Measurements from ENCODE around the gene VEGFA.

Gene VEGFA

GRCh38 chr6:43738877-43739641, 31.0 kb upstream of the VEGFA start:
- DNase-seq (ENCODE audit: low read depth in 3 of 3, low spot score in 1 of 3) = no peak

DNA sequence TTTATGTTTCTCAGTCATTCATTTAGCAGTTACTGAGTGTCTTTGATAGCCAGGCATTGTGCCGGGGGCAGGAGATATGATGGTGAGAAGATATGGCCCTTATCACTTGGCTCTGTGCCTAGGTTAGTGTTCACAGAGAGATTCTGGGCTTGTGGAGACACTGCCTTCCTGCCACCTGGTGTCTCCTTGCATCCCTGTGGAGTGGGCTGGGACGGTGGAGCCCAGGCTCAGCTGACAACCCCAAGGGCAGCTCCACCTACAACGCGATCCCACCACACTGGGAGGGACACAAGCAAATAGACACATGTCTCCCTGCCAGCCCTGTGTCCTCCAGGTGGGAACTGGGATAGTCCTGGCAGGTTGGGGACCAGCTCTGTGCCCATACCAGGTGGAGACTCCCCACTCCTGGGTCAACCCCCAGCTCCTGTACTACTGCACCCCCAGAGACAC, 30.3 kb upstream of the VEGFA start:
- no peak for DNase-seq (ENCODE audit: low read depth in 3 of 3, low spot score in 1 of 3)

- no peak for DNase-seq (ENCODE audit: low read depth in 3 of 3, low spot score in 1 of 3)
Measured at GRCh38 chr6:43740321-43740960, 29.6 kb upstream of the VEGFA start.

- no peak for DNase-seq (ENCODE audit: low read depth in 3 of 3, low spot score in 1 of 3)
Measured at GRCh38 chr6:43740961-43741764, 28.8 kb upstream of the VEGFA start.

DNA sequence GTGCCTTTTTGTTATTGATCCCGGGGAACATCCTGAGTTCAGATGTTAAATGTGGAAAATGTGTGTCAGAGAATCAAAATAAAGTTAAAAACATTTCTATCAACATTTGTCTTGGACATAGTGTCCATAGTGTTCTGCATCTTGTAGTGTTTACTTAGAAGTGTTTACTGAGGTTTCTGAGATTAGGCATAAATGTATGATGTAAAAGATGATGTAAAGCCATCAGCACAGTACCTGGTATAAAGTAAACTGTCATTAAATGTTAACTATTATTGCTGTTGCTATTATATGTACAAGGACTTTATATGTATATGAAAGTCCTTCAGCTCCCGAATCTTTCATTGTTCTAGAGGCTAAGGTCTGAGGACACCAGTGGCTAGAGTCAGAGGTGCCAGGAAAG, 28.2 kb upstream of the VEGFA start:
- DNase-seq (ENCODE audit: low read depth in 3 of 3, low spot score in 1 of 3) = no peak

DNA sequence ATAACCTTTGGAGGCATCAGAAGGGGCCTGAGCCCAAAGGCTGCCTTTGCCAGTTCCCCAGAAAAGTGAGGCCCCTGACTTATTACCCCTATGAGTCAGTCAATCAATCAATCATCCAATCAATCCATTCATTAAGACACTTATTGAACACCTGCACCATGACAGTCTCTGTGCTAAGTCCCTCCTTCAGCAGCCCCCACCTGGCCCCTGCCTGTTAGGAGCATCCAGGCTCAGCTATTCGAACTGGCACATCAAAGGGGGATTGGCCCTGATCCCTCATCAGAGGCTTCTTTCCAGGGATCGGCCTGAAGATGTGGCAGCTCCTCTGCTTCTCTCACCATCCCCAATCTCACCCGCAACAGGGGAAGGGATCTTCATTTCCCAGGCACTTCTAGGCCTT, 27.7 kb upstream of the VEGFA start:
- DNase-seq (ENCODE audit: low read depth in 3 of 3, low spot score in 1 of 3) = no peak

GRCh38 chr6:43742931-43743632, 26.9 kb upstream of the VEGFA start:
- DNase-seq (ENCODE audit: low read depth in 3 of 3, low spot score in 1 of 3) = no peak

DNA sequence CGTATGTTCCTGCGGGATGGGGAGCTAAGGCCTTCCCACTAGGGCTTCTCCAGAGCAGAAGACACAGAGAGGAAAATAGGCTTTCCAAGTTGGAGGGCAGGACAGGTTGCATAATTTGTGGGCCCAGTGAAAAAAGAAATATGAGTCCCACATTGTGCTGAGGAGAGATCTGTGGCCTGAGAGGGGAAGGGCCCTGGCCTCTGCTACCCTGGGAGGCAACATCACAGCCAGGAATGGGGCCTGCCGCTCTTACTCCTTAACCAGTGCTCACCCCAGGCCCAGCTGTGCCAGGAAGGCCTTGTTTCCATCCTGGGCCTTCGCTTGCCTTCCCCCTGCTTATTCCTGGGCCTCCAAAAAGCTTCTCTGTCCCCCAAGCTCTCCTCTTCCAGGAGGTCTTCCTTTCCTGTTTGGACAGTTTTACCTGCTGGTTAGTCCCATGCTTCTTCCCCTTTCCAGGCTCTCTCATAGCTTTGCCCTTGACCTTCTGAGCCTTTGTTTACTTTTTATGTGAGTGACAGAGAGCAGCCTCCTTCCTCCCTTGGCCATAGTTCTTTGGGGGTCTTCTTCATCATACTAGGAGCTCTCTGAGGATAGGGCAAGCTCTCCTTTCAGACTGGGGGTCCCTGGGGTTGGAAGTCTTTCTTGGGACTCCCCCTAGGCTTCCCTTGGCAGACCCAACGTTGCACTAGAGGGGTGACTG, 26.2 kb upstream of the VEGFA start:
- DNase-seq (ENCODE audit: low read depth in 3 of 3, low spot score in 1 of 3) = no peak

GRCh38 chr6:43744491-43744890, 25.5 kb upstream of the VEGFA start:
- DNase-seq (ENCODE audit: low read depth in 3 of 3, low spot score in 1 of 3) = no peak

DNA sequence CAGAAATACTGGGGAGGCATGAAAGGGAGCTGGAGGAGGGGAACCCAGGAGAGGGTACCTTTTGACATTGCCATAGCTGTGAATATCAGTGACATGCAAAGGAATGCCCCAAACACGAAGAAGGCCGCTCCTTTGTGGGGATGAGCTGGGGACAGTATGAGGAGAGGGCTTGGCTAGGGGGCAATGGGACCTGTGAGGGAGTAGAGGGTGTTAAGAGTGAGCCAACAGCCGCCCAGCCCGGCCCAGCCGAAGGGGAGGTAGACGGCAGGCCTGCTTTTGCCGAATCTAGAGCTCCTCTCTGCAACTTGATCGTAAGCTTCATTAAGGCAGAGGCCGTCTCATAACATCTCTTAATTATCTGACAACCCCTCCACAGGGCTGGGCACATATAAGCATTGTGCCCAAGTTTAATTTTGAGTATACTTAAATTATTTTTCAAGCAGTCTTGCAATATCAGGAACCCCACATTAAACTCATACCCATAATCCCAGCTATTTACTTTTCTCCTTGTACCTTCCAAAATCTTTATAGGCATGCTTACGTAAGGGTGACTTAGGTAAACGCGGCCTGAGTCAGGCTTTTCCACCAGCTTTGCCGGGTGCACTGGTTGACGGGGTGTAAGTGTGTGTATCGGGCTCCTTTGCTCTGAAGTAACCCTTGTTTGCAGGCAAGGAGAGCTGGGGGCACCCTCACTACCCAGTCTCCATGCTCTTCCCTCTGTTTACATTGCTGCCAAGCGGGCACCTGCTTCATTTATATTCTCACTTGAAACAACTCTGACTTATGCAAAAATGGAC, 24.9 kb upstream of the VEGFA start:
- no peak for DNase-seq (ENCODE audit: low read depth in 3 of 3, low spot score in 1 of 3)

- DNase-seq (ENCODE audit: low read depth in 3 of 3, low spot score in 1 of 3) = no peak
Measured at GRCh38 chr6:43746071-43746470, 23.9 kb upstream of the VEGFA start.

- no peak for DNase-seq (ENCODE audit: low read depth in 3 of 3, low spot score in 1 of 3)
Measured at GRCh38 chr6:43746613-43747102, 23.4 kb upstream of the VEGFA start.

DNA sequence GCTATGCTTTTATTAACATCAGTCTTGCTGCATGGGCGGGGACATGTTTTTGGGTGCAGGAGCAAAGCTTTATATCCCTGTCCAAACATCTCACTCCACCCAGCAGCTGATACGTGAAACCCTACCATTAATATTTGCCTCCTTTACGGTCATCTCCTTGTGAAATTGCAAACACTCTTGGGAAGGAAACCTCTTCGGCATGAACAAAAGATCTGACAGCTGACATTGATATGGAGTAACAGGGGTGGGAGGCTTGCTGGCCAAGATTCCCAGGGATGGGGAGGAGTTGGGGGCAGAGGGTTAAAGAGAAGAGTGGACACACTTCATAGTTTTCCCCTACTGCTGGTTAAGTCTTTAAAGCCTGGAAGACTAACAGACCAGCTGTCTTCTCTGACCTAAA, 22.2 kb upstream of the VEGFA start:
- no peak for DNase-seq (ENCODE audit: low read depth in 3 of 3, low spot score in 1 of 3)

DNA sequence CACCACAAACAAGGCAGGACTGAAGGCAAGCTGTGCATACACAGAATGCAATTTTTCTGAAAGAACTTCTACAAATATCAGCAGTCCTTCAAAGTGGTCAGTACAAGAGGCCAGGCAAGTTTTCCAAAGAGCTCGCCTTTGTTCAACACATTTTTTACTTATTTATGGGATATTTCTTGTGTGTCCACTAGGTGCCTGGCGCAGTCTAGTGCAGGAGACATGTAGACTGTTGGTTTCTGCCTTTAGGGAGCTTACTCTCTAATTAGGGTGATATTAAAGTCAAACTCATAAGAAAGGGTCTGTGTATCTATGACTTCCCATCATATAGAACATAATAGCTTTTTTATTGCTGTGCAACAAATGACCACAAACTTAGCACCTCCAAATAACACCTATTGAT, 21.2 kb upstream of the VEGFA start:
- no peak for DNase-seq (ENCODE audit: low read depth in 3 of 3, low spot score in 1 of 3)

DNA sequence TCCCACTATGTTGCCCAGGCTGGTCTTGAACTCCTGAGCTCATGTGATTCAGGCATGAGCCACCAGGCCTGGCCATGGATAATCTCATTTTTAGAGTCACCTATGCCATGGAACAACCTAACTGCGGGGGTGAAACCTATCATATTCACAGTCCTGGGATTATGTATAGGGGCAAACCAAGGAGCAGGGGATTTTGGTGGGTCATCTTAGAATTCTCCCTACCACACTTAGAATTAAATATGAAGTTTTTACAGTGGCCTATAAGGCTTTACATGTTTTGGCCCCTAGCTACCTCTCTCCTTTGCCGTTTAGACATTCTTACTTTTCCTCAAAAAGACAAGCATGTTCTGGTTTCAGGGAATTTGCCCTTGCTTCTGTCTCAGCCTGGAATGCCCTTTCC, 20.6 kb upstream of the VEGFA start:
- no peak for DNase-seq (ENCODE audit: low read depth in 3 of 3, low spot score in 1 of 3)

DNA sequence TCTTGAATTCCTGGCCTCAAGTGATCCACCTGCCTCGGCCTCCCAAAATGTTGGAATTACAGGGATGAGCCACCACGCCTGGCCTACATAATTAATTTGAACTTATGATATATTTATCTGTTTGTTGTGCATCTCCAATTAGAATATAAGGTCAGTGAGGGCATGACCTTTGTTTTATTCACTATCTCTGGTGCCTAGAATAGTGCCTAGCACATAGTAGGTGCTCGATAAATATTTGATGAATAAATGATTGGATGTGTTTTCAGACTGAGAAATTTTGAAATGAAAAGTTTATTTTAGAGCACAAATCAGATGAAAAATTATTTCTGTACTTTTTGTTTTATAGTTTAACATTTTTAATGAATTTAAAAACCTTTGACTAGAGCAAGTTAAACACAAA, 19.4 kb upstream of the VEGFA start:
- no peak for DNase-seq (ENCODE audit: low read depth in 3 of 3, low spot score in 1 of 3)

DNA sequence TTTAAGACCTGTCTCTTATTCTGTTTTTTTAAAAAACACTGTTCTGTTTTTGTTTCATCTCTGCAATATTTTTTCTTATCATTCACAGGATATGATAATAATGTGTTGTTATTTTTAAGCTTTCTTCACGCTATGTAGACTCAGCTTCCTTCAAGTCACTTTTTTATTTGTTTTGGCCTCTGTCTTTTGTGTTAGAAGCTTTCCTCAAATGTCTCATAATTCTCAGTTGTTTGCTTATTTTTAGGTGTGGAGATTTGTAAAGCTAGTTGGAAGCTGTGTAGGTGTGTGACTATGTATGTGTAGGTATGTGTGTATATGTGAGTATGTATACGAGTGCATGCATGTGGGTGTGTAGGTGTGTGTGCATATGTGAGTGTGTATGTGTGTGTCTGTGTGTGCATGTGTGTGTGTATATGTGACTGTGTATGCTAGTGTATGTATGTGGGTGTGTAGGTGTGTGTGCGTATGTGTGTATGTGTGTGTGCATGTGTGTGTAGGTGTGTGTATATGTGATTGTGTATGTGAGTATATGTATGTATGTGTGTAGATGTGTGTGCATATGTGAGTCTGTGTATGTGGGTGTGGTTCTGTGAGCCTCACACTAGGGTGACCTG, 16.3 kb upstream of the VEGFA start:
- no peak for DNase-seq (ENCODE audit: low read depth in 3 of 3, low spot score in 1 of 3)

DNA sequence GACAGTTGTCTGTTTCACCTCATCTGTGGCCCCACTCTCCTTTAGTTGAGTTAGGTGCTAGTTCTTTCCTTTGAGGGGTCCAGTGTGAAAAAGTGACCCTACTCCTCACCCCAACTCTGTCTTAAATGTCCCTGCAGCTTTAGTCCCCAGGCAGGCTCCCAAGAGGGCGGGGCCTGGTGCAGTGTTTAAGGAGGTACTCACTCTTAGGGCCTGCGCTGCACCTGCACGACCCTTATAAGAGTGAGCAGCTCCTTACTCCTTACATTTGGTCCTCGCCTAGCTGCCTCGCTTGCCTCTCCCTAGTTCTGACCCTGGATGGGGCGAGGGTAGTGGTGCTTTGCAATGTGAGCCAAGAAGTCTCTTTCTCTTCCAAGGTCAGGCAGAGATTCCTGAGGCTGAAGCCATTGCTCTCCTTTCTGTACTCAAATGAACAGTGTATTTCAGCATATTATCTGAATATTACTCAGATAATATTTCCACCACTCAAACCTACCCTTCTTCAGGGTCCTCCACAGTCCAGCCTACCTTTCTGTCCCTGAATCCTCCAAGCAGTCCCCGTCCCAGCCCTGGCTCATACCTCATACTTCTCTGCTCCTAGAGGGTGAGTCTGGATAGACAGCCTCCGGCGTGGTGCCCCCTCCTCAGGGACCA, 11.9 kb upstream of the VEGFA start:
- DNase-seq (ENCODE audit: low read depth in 3 of 3, low spot score in 1 of 3) = no peak

- DNase-seq (ENCODE audit: low read depth in 3 of 3, low spot score in 1 of 3) = no peak
Measured at GRCh38 chr6:43758617-43759050, 11.4 kb upstream of the VEGFA start.

Data from stimulated activated CD4-positive, alpha-beta T cell treated with anti-CD3 and anti-CD28 coated beads, TNF-alpha, amount 100 ng/mL, for 1 hour (primary cell).